ENCODE results near the gene PRRX2.

DNA sequence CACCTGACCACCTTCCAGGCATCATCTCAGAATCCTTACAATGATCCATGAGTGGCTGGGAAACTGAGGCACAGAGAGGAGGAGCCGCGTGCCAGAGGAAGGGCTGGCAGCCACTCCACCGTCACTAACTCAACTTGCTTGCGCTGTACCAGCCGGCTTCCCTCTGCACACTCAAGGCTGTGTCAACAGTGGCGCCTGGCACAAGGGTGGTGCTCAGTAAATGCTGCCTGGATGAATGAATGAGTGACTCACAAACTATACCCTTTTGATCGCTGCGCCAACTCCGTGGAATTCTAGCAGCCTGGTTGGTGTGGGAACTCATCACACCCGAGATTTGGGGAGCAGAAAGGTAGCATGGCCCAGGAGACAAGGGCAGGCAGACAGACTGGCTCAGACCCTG lies 21.9 kb downstream of the PRRX2 start:
- no peak for TF ChIP-seq CTCF (IDR thresholded peaks at IDR 0.05)
- no peak for TF ChIP-seq POLR2A (IDR thresholded peaks at IDR 0.05)
